ENCODE results near the gene VGLL4.

Gene VGLL4

GRCh38 chr3:11640009-11640673 lies 3.6 kb downstream of the VGLL4 start:
- peak overlapping the region; percentile 99 for H3K4me3 Mint-ChIP-seq
- H3K4me1 Mint-ChIP-seq, result peaks cover 52% of the 10 kb centered on the region
- DNase-seq (ENCODE audit: low spot score in 2 of 2), result no peak
- ATAC-seq, result no peak
- H3K9me3 Mint-ChIP-seq, result no peaks in the 10 kb centered on the region
- H3K36me3 Mint-ChIP-seq, result peaks cover 32% of the 10 kb centered on the region
- peak overlapping the region; percentile 98 for H3K27ac Mint-ChIP-seq

- DNase-seq (ENCODE audit: low spot score in 2 of 2) (no peak), ATAC-seq (no peak)
- no peak overlapping the region for H3K4me3 Mint-ChIP-seq
- H3K9me3 Mint-ChIP-seq, result no peaks in the 10 kb centered on the region
- no peak overlapping the region for H3K27ac Mint-ChIP-seq
- H3K4me1 Mint-ChIP-seq, result peaks cover 62% of the 10 kb centered on the region
- peaks cover 31% of the 10 kb centered on the region for H3K36me3 Mint-ChIP-seq
Measured at GRCh38 chr3:11638495-11639358, 5.0 kb downstream of the VGLL4 start.

- Mint-ChIP-seq H3K36me3 (peaks cover 23% of the 10 kb centered on the region), H3K4me1 (peaks cover 67% of the 10 kb centered on the region), H3K27ac (no peak overlapping the region), H3K9me3 (no peaks in the 10 kb centered on the region), H3K4me3 (no peak overlapping the region)
- no peak for ATAC-seq
- DNase-seq (ENCODE audit: low spot score in 2 of 2), result no peak
Measured at GRCh38 chr3:11637901-11638458, 5.7 kb downstream of the VGLL4 start.

DNA sequence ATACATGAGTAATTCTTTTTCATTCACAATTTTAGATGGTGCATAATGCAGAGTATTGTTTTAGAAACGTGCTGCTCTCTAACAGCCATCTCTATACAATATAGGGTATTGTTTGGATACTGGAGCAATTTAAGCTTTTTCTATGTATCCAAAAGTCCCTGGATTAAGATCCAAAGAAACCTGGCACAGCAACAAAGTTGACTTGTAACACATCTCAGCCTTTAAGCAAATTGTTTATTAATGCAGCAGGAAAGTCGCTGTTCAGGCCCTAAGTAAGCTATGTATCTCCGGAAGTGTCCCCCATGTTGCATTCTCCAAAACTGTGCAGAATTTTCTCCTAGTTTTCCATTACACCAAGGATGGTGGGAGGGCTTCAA lies 7.3 kb downstream of the VGLL4 start:
- Mint-ChIP-seq H3K9me3 (no peaks in the 10 kb centered on the region), H3K4me3 (no peak overlapping the region), H3K36me3 (peaks cover 7% of the 10 kb centered on the region), H3K27ac (no peak overlapping the region), H3K4me1 (peaks cover 75% of the 10 kb centered on the region)
- DNase-seq (ENCODE audit: low spot score in 2 of 2) (no peak), ATAC-seq (no peak)

- peaks cover 4% of the 10 kb centered on the region for H3K36me3 Mint-ChIP-seq
- H3K27ac Mint-ChIP-seq, result no peak overlapping the region
- peaks cover 76% of the 10 kb centered on the region for H3K4me1 Mint-ChIP-seq
- no peak for ATAC-seq
- no peaks in the 10 kb centered on the region for H3K9me3 Mint-ChIP-seq
- H3K4me3 Mint-ChIP-seq, result no peak overlapping the region
- no peak for DNase-seq (ENCODE audit: low spot score in 2 of 2)
Measured at GRCh38 chr3:11635680-11636393, 7.9 kb downstream of the VGLL4 start.

DNA sequence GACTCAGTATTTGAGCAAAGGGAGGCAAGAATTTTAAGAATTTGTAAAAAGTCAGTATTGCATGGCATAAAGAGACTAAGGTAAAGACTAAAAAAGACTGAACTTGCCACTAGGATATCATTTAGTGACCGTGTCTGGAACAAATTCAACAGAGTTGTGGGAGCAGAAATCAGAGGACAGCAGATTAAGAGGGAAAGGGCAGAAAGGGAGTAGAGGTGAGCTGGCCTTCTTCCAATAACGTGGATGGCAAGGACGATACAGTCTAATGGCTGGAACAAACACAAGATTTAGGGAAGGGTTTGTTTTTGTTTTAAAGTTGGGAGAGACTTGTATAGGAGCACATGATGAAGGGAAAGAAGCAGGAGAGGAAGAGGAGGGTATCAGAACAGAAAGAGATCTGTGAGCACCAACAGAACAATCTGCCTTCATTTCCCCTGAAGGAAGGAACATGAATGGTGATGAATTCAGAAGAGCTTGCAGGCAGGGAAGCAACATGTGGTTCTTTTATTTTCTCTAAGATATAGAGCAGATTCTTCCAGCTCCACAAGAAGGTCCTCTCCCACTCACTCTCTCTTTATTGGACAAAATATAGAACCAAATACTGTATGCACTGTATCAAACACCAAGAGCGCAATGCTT lies 8.6 kb downstream of the VGLL4 start:
- ATAC-seq (no peak), DNase-seq (ENCODE audit: low spot score in 2 of 2) (no peak)
- peaks cover 71% of the 10 kb centered on the region for H3K4me1 Mint-ChIP-seq
- H3K4me3 Mint-ChIP-seq, result no peak overlapping the region
- H3K36me3 Mint-ChIP-seq, result no peaks in the 10 kb centered on the region
- H3K27ac Mint-ChIP-seq, result no peak overlapping the region
- no peaks in the 10 kb centered on the region for H3K9me3 Mint-ChIP-seq

GRCh38 chr3:11634081-11634635 lies 9.6 kb downstream of the VGLL4 start:
- Mint-ChIP-seq H3K27ac (peak overlapping the region; percentile 1), H3K4me3 (no peak overlapping the region), H3K4me1 (peaks cover 71% of the 10 kb centered on the region), H3K36me3 (no peaks in the 10 kb centered on the region), H3K9me3 (no peaks in the 10 kb centered on the region)
- ATAC-seq, result peak; percentile 31
- no peak for DNase-seq (ENCODE audit: low spot score in 2 of 2)

- H3K27ac Mint-ChIP-seq, result no peak overlapping the region
- no peaks in the 10 kb centered on the region for H3K36me3 Mint-ChIP-seq
- H3K4me3 Mint-ChIP-seq, result no peak overlapping the region
- peaks cover 59% of the 10 kb centered on the region for H3K4me1 Mint-ChIP-seq
- ATAC-seq, result no peak
- no peak for DNase-seq (ENCODE audit: low spot score in 2 of 2)
- no peaks in the 10 kb centered on the region for H3K9me3 Mint-ChIP-seq
Measured at GRCh38 chr3:11632966-11633365, 10.7 kb downstream of the VGLL4 start.

DNA sequence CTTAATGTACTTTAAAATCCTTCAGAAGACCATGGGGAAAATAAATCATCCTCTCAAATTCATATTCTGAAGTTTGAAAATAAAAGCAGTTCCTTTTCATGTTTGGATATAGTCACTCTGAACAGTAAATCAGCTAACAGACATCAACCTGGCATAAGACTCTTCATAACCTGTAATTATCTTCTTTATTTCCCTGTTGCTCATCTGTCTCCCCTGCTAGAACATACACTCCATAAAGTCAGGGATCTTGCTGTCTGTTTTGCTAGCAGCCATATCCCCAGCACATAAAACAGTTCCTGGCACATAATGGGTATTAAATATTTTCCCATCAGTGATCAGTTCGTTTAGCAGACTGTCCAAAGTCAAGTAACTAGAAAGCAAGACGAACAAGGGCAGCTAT lies 11.2 kb downstream of the VGLL4 start:
- Mint-ChIP-seq H3K9me3 (no peaks in the 10 kb centered on the region), H3K4me3 (no peak overlapping the region), H3K4me1 (peaks cover 60% of the 10 kb centered on the region), H3K27ac (no peak overlapping the region), H3K36me3 (no peaks in the 10 kb centered on the region)
- ATAC-seq (no peak), DNase-seq (ENCODE audit: low spot score in 2 of 2) (no peak)

DNA sequence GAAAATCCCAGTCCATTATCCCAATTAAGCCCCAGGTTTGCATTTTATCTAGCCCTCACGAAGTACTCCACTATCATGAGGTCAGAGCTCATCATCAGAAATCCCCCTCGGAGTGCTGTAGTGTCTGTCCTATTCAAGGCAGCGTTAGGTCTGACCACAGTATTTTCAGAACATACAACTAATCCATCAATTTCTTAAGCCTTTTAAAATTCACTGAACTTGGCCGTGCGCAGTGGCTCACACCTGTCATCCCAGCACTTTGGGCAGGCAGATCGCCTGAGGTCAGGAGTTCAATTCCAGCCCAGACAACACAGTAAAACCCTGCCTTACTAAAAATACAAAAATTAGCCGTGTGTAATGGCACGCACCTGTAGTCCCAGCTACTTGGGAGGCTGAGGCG lies 11.9 kb downstream of the VGLL4 start:
- Mint-ChIP-seq H3K36me3 (no peaks in the 10 kb centered on the region), H3K9me3 (no peaks in the 10 kb centered on the region), H3K4me1 (peaks cover 62% of the 10 kb centered on the region), H3K4me3 (no peak overlapping the region), H3K27ac (no peak overlapping the region)
- ATAC-seq, result no peak
- no peak for DNase-seq (ENCODE audit: low spot score in 2 of 2)

DNA sequence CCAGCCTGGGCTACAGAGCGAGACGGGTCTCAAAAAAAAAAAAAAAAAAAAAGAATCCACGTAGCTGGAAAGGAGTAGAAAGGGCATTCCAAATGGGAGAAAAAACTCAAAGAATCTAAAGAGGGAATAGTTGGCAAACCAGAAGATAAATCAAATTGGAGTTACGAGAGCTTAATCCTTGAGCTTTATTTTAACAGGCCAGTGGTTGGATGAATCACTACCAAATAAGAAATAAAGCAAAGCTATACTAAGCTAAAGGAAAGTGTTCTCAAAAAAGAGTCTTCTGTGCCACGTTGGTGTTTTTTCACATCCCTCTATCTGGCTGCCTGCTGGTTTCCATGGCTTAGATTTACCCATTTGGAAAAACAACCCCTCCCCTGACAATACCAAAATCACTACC lies 14.0 kb downstream of the VGLL4 start:
- no peak overlapping the region for H3K27ac Mint-ChIP-seq
- peaks cover 77% of the 10 kb centered on the region for H3K4me1 Mint-ChIP-seq
- H3K9me3 Mint-ChIP-seq, result no peaks in the 10 kb centered on the region
- no peak for DNase-seq (ENCODE audit: low spot score in 2 of 2)
- no peak for ATAC-seq
- H3K36me3 Mint-ChIP-seq, result peaks cover 11% of the 10 kb centered on the region
- H3K4me3 Mint-ChIP-seq, result no peak overlapping the region

- no peak for DNase-seq (ENCODE audit: low spot score in 2 of 2)
- H3K4me3 Mint-ChIP-seq, result peak overlapping the region; percentile 58
- H3K36me3 Mint-ChIP-seq, result peaks cover 14% of the 10 kb centered on the region
- no peaks in the 10 kb centered on the region for H3K9me3 Mint-ChIP-seq
- no peak overlapping the region for H3K27ac Mint-ChIP-seq
- no peak for ATAC-seq
- peaks cover 76% of the 10 kb centered on the region for H3K4me1 Mint-ChIP-seq
Measured at GRCh38 chr3:11627612-11628011, 16.1 kb downstream of the VGLL4 start.

DNA sequence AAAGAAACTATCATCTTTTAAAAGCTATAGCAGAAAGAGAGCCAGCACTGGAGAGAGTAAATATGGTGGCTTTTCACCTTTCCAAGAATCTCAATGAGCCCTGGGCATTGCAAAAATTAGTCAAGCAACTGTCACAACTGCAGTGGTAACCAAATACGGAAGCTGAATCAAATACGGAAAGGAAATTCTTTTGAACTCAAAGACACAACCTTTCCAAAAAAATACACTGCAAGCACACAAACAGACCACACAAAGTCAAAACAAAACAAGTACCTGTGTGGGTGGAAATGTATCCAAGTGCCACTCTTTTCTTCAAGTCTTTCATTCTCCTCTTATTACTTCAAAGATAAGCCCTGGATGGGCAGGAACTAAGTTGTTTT lies 17.6 kb downstream of the VGLL4 start:
- peak; percentile 80 for ATAC-seq
- peak overlapping the region; percentile 58 for H3K4me3 Mint-ChIP-seq
- H3K27ac Mint-ChIP-seq, result peak overlapping the region; percentile 82
- H3K36me3 Mint-ChIP-seq, result peaks cover 14% of the 10 kb centered on the region
- H3K4me1 Mint-ChIP-seq, result peaks cover 71% of the 10 kb centered on the region
- DNase-seq (ENCODE audit: low spot score in 2 of 2), result peak in 1 of 2 donors; percentile 60
- no peaks in the 10 kb centered on the region for H3K9me3 Mint-ChIP-seq

DNA sequence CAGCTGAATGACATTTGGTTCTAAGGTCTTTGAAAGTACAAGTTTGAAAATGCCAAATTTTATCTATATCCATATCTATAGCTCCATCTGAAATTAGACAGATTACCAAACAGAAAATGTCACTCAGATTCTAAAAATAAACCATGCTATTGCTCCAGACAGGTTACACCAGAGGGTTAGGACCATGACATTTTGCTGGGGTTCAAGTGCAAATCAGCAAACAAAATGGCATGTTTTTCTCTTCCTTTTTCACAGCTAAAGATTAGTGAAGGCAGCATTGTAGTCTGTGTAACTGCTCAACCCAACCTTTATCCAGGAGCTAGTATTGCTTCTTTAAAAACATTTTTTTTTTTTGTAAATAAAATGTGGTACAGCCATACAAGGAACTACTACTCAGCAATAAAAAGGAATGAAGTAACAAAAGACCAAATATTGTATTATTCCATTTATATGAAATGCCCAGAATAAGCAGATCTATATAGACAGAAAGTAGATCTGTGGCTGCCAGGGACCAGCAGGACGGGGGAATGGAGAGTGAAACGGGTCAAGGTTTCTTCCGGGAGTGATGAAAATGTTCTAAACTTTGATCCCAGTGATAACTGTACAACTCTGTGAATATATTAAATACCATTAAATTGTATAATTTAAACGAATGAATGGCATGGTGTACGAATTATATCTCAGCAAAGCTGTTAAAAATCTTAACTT lies 18.2 kb downstream of the VGLL4 start:
- Mint-ChIP-seq H3K36me3 (peaks cover 14% of the 10 kb centered on the region), H3K4me1 (peaks cover 71% of the 10 kb centered on the region), H3K9me3 (no peaks in the 10 kb centered on the region), H3K27ac (peak overlapping the region; percentile 82), H3K4me3 (peak overlapping the region; percentile 58)
- DNase-seq (ENCODE audit: low spot score in 2 of 2), result no peak
- no peak for ATAC-seq

Data from stimulated activated effector memory CD8-positive, alpha-beta T cell treated with anti-CD3 and anti-CD28 coated beads, Interleukin-12 subunit alpha, Interleukin-12 subunit beta, amount 100 ng/mL, for 72 hours (primary cell).